Measurements from ENCODE around the gene CBARP.

- TF ChIP-seq CTCF (IDR thresholded peaks at IDR 0.05) (peak in 3 of 7 experiments; percentile 22 to 51 (median 32)), POLR2A (IDR thresholded peaks at IDR 0.05) (no peak)
Observed at GRCh38 chr19:1261538-1261797, 23.7 kb upstream of the CBARP start.
